NCI-H2196 treated with DMSO at 0.1 percent for 48 hours (cell line): ENCODE data around the gene COLQ.
"Not testable (repeated sequence)": the region's sequence is repeated elsewhere in the genome, so short reads cannot be mapped to it uniquely, and the experiment has no call there.

Source experiments
- DNase-seq: peaks from one replicate; lab custom pipeline; 2025; ENCODE audit not compliant: unreplicated experiment; lab: John Stamatoyannopoulos, UW

Gene COLQ

GRCh38 chr3:15493436-15493835 lies 28.1 kb downstream of the COLQ start:
- no peak for DNase-seq

- no peak for DNase-seq
Observed at GRCh38 chr3:15492847-15493360, 28.6 kb downstream of the COLQ start.

DNA sequence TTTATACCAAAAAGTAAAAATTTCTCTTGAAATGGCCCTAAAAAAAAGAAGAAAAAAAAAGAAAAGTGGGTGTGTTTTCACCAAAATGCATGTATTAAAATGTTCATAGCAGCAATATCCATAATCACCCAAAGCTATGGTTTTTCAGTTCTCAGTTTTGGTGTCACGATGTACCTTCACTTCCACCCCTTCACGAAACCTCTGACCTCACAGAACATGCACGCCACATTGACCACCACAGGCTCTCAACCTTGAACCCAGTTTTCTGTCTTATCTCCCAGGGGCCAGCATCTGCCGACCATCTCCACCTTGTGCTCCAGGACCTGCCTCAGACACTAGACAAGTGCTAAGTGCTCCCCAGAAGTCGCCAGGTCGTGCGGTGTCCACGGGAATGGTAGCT lies 30.4 kb downstream of the COLQ start:
- DNase-seq: no peak

DNA sequence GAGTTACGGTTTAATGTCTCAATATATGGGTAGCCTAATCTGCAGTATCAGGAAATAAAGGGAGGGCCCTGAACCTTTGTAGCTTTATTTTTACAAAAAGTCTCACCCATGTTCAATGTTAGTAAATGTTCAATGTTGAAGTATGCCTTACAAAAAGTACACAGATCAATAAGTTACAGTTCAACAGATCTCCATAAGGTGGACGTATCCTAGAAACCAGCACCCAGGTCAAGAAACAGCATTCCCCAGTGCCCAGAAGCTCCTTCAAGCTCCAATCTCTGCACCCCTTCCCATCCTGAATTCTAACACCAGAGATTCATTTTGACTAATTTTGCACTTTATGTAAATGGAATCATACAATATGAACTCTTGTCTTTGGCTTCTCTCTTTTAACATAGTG lies 31.3 kb downstream of the COLQ start:
- no peak for DNase-seq

GRCh38 chr3:15488002-15488401 lies 33.5 kb downstream of the COLQ start:
- no peak for DNase-seq

DNA sequence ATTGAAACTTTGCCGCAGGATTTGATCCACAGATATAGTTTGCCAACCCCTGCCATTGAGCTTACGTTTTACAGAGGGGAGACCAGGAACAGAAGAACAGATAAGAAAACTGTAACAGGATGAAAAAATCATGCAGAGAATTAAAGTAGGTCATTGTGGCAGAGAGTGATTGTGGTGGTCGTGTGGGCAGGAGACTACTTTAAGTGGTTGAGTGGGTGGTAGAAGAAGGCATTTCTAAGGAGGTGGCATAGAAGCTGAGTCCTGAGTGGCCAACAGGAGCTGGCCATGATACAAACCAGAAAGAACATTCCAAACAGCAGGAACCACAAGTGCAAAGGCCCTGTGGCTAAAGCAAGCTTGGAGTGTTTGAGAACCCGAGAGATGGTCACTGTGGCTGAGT lies 34.5 kb downstream of the COLQ start:
- DNase-seq: no peak

DNA sequence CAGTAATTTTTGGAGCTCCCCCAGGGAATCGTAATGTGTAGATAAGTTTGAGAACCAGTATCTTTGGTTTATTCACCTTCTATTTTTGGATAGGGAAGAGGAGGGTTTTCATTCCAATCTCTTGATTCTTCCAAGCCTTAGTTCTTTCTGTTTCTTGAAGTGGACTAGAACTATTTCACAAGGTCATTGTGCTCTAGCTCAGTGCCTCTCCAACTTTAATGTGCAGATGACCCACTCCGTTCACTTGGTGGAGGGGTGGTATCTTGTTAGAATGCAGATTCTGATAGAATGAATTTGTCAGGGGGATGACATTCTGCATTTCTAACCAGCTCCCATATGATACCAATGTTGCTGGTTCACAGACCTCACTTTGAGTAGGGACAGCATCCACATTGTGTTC lies 35.5 kb downstream of the COLQ start:
- no peak for DNase-seq

- not testable (repeated sequence) for DNase-seq
Observed at GRCh38 chr3:15484551-15484950, 37.0 kb downstream of the COLQ start.

DNA sequence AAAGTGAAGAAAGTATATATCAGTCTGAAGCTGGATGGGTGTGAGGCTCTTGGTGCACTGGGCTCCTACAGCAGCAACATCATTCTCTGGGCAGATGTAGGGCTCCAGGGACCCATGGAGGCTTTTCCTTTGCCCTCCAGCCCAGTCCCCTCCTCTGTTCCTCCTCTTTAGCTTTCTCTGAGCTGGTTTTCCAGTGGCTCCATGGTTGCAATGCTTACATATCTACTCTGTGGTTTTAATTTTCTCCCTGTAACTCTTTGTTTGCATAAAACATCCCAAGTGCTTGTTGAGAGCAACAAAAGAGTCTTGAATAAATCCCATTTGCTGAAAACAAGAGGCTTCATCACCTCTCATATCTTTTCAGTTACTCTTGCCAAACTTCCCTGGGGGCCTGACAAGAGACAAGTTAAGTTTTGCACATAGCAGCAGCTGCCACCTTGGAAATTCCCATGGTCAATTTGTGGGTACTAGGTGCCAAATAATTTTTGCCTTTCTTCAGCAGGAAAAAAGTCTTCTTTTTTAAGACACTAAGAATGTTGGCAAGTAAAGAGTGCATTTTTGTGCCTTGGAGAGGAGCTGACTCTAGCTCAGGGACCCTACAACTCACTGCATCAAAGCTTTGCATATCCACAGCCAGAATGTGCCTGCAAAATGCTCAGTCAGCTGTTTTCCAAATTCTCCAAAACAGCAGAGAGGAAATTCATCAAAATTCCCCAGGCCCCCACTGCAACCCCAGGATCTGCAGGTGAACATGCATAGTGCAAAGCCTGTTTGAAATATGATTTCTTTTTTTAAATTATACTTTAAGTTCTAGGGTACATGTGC lies 41.9 kb downstream of the COLQ start:
- no peak for DNase-seq

GRCh38 chr3:15478640-15478979 lies 42.9 kb downstream of the COLQ start:
- DNase-seq: no peak

- no peak for DNase-seq
Observed at GRCh38 chr3:15477951-15478639, 43.4 kb downstream of the COLQ start.

DNA sequence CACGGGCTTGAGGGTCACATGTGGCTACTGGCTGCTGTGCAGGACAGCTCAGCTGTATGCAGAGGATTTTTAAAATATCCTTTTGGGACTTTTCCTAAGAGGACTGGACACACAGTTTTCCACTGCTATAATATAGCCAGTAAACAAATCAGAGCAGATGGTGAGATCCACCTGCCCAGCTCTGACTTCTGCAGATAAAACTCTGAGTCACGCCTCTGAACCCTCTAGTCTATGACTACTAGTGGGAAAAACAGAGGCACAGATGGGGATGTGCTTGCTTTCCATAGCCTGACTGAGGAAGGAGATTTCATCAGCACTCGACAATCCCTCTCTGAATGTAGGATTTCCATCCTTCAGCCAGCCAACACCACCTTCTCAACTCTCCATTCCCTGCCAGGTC lies 45.1 kb downstream of the COLQ start:
- no peak for DNase-seq

DNA sequence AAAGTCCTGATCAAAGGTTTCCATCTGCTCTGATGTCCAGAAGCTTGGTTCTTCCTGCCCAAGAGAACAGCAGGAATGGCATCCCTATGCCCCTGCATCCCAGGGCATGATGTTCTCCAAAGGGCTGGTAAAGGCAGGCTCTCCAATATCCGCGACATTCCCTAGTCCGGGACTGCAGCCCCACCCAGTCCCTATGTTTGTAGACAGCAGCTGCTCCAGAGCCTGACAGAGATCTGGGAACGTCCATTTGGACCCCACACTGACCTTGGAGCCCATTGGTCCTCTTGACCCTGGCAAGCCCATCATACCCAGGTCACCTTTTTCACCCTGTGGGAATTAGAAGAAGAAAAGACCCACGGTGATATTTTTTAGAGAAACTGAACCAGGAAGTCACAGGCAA lies 46.3 kb downstream of the COLQ start:
- DNase-seq: no peak

DNA sequence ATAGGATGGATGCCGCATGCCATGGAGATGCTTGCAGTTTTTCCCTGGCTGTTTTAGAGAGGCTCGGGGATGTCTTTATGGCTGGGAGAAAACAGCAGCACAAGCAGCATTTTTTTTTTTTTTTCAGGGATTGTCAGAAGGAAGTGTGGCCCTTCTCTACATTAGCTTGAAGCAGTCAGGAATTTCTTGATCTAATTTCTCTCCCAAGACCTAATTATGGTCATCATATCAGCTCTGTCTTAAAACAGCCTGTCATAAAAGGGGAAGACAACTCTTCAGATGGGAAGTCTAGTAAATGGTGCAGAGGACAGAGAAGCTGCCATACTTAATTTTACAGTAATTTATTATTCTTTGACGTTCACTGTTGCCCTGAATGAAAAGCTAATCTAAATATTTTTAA lies 49.6 kb downstream of the COLQ start:
- no peak for DNase-seq

DNA sequence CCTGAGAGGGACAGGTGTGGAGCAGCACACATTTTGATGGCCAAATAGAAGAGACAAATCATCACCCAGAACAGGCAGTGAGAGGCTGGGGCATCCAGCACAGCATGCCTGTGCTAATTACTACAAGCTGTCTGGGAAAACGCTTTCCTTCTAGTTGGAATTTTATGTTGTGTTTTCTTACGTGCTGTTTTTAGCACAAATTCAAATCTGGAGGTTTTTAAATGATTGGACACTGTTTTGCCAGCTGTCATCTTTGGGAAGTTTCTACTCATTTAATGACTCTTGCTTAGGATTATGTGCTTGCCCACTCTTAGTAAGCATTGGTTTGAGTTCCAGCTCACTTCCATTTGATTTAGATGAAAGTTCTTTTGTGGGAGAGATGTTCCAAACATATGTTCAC lies 50.7 kb downstream of the COLQ start:
- no peak for DNase-seq

DNA sequence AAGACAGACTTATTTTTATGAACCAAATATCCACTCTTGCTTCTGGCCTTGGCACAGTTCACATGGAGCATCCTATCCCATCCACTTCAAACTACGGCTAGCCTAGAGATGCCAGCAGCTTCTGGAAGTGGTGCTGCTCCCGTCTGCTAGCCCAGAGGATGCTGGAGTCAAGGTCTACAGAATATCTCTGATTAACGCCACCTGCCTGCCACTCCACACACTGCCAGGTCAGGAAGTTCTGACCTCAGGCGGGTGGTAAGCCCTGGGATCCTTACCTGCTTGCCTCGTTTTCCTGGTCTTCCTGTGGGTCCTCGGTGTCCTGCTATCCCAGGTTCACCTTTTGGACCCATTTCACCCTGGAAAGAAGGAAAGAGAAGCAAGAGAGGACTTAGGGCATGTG lies 51.2 kb downstream of the COLQ start:
- DNase-seq: no peak

- DNase-seq: no peak
Observed at GRCh38 chr3:15467227-15468181, 54.0 kb downstream of the COLQ start.

DNA sequence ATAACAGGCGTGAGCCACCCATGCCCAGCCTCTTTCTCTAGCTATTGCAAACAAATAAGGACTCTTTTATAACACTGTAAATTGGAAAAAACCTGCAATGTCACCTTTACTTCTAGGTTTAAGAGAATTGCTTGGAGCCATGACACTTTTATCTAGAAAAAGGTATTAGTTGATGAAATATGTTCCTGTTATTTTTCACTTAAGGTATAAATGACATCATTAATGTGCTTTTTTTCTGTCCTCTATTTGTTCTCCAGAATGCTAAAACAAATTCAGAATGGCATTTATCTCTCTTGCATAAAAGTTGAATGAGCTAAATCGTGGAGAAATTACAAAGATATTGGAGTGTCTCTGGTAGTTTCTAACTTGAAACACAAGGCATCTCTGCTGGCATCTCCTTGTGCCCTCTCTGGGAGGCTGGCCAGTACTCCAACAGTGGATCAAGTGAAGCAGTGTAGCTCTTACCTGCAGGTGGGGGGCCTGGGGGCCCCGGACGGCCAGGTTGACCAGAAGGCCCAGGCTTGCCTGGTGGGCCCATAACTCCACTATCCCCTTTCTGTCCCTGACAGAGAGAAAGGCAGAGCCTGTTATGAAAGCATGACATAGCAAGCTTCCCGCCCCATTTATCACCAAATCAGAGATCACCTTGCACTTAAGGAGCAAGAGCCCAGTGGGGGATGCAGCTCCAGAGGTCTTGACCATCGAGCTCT lies 55.5 kb downstream of the COLQ start:
- DNase-seq: no peak

GRCh38 chr3:15462451-15462850 lies 59.1 kb downstream of the COLQ start:
- no peak for DNase-seq

GRCh38 chr3:15460891-15461531 lies 60.5 kb downstream of the COLQ start:
- no peak for DNase-seq
